NK-92 treated with Interleukin-12 subunit alpha and Interleukin-12 subunit beta, amount 100 ng/mL, for 24 hours (cell line): ENCODE data around the gene PLOD2.

Source experiments
- DNase-seq: peaks from one replicate; lab custom pipeline; 2025; lab: John Stamatoyannopoulos, UW

PLOD2 gene

DNA sequence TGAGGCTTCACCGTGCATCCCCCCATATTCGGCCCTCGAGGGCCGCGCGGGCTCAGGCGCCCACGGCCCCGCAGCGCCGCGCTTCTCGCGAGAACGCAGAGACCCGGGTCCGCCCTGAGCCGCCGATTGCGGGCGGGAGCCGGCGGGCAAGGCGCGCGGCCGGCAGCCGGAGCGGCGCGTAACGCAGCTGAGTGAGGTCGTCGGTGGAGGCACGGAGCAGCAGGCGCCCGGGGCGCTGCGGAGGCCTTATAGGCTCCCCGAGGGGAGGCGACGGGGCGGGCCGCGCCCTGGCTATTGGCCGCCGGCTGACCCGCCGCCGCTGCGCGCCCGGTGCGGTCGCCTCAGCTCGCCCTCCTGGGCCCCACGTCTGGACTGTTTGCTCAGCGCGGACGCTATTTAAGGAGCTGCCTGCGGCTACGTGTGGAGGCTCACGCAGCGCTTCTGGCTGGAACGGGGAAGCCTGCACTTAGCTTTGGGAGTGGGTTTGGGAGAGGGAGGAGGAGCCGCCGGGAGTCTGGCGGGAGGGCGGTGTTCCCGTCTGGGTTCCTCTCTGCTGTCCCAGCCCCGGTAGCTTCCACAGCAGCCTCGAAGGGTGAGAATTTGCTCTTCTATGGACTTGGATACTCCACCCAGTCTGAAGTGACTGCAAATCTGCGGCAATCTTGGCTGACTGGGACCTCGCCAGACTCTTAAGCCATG lies at the start of gene PLOD2:
TSS of gene PLOD2 (minus strand) at position 221 of the 699 bp plus-strand sequence. CDS start at position 26, 195 bp downstream.
- DNase-seq: no peak

DNA sequence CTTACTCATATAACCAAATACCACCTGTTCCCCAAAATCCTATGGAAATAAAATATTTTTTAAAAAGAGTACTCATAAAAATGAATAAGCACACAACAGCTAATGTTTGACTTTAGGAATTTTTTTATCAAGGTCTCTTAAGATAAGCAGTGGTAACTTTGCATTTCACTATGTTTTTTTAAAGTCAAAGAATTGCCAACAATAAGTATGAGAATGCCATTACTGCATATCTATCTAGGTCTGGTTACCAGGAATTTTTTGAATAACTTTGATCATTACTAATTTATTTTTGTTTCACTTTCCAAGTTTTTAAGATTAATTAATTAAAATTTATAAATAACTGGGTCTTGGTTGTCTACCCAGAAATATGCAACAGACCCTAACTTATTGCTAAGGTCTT lies 48.4 kb upstream of the PLOD2 start:
- no peak for DNase-seq

DNA sequence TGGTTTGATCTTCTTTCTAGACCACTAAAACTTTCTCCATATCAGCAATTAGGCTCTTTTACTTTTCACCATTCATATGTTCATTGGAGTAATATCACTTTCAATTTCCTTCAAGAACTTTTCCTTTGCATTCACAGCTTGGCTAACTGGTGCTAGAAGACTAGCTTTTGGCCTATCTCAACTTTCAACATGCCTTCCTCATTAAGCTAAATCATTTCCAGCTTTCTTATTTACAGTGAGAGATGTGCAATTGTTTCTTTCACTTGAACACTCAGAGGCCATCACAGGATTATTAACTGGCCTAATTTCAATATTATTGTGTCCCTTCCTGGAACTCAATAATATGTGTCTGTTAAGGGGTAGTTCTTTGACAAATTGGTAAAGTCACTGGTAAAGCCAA lies 42.8 kb upstream of the PLOD2 start:
- no peak for DNase-seq

DNA sequence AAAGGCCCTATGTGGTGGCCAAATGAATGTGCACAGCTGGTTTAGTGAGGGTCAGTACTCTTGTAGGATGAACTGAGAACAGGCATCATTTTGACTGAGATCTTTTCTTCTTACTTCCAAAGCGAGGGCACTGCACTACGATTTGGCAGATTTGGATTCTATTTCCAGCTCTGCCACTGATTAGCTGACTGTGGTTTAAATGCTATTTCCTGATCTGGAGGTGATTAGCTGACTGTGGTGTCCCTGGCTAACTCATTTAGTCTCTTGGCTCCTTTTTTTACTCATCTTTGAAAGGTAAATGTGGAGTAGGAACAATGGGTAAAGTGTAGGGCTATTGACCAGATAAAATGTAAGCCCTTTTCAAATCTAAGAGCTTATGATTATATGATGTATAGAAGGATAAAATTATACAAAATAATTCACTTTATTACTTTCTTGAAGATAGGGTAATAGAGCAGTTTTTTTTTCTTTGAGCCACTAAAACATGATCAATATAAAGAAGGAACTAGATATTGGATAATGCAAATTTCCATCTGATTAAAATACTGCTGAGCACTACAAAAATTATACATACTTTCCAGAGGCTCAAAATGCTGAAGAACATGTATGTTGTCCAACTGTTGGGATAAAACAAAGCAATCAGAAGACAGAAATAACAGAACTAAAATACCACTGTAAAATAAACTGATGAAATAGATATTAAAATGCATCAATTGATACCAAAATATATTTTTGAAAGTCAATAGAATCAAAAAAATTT lies 39.7 kb upstream of the PLOD2 start:
- DNase-seq: no peak

DNA sequence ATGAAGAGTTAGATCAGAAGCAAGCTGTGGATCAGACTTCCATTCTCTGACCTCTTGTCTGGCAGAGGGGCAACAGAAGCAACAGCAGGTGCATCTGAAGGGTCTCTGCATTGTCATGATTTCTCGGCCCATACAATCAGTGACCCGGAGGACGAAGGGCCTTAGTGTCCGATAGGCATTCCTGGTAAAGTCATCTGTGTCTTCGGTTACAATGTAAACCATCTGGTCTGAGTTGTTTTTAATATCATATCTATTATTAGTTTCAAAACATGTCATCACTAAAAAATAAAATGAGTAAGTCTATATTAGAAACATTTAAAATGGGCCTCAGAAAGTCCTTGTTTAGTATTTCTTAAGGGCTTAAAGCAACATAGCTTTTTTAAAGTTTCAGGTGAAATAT lies 38.8 kb upstream of the PLOD2 start:
- no peak for DNase-seq

DNA sequence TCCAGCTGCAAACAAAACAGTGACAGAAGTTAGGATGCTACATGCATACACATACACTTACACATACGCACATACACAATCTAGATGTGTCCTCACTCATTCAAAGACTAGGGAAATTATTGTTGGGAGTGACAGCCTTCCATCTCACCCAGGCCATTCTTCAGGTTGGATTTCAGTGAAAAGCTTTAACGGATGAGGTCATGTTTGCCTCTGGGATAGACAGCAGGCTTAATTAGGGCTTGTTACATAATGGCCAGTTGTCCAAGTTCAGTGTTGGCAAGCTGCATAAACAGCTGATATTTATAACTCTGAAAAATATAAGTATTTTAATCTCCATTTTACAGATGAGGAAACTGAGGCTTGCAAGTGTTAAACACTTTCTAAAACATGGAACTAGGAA lies 35.8 kb upstream of the PLOD2 start:
- no peak for DNase-seq

DNA sequence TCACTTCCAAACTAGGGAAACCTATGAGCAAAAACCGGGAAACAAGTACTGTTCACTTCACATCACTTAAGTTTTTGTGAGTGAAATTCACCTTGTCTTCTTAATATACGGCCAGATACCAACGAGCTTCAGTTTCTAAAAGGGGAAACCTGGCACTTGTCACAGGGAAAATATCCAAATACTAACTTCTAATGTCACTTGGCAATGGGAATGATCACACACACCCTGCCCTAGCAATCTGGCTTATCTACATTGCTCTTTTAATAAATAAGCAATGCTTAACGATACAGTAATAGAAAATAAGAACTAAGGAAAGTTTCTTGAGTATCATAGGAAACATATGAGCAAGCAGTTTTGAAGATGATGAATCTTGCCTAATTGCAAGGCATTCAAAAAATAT lies 34.6 kb upstream of the PLOD2 start:
- DNase-seq: no peak

DNA sequence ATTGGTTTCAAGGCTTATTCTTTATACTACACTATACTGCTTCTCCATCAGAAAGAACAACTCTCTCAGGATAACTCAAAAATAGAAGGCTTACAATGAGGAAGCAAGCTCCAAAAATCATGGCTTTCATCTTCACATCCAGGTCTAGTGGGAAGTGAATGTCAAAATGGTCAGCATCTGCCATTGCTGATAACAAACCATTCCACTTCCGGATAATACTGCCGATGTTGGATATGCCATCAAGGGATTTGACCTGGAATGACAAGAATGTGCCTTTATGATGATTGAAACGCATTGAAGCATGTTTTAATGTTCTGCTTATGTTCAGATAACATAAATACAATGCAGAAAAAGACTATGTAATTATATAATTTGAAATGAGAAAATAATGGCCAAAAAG lies 34.0 kb upstream of the PLOD2 start:
- no peak for DNase-seq

DNA sequence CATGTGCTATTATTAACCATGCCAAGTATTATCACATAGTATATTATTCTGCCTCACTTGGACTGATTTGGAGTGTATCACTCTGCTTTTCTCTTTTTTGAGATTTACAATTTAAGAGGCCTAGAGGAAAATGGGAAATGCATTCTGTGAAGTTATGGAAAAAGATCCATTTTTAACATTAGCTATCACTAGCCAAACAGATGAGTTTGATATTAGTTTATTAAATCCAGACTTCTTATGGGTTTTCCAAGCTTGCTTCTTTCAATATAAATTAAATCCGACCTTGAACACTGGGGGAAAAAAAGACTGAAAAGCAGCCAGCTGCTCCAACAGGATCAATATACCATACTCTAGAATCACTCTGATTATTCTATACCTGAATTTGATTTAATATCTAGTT lies 30.1 kb upstream of the PLOD2 start:
- DNase-seq: no peak

DNA sequence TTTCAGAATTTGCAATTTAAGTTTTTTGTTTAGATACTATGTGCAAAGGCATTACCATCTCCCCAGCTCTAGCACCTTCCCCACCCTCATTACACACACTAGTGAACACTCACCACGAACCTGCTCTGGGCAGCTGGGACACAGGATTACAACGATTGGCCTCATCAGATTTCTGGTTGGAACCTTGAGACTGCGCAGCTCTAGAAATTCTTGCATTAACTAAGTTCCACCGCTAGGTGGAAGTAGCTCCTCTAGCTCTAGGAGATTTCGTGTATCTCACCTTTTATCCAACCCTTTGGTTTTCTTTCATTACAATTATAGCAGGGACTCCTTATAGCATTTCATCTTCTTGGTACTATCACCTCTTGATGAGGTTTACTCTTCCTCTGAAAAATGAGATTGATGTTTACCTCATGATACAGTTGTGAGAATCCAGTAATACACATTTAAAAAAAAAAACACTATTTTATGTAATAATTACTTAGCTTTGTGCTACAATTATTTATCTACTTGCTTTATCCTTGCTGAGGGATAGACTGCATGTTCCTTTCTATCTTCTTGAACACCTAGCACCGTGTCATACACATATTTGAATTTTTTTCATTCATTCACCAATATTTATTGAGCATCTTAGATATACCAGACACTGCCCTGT lies 28.7 kb upstream of the PLOD2 start:
- no peak for DNase-seq

DNA sequence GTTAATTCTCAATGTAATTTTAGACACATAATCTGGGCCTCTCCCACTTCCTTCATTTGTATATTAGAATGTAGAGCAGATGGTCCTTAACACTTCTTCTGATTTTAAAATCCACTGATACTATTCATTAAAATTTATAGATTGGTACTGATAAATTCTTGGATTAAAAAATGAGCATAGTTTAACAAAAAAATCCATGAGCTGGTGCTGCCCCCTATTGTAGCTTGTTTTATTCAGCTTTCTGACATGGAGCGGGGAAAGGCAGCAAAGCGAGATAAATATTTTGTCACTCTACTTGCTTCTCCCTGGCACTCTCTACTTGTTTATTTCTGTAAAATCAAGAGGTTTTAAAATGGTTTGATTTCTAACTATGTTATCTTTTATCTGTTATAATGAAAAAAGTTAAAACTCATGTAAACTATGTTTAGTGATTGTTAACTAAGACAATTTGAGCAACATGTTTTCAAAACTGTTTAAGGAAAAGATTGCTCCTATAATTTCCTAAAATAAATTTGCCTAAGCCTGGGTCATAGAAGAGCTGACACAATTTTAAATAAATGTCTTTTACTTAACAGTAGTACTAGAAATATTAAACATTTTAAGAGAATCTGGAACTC lies 26.5 kb upstream of the PLOD2 start:
- DNase-seq: no peak

DNA sequence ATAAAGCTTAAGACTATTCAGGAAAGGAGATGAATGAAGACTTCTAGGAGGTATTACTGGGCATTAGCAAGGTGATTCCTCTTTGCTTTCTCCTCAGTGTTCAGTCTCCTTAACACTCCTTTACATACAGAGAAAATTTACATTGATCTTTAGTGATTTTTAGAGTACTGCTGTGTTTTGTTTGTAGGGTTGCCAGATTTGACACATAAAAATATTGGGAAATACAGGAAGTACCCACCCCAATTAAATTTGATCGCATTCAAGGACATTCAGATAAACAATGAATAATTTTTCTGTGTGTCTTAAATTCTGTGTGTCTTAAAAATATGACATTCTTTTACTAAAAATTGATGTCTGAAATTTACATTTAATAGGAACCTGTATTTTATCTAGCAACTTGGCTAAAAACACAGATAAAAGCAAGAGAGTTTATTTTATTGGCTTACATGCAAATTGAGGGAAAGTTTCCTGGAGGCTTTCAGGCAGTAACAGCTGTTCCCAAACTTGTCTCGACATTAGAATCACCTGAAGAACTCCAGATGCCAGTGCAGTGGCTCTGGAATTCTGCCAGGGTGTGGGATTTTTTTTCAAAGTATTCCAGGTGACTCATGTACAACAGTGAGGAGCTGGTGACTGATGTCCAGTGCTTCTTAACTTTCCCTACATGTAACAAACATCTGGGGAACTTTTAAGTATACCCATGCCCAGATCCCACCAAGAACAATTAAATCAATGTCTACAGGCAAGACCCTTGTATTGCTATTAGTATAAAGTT lies 23.4 kb upstream of the PLOD2 start:
- no peak for DNase-seq

DNA sequence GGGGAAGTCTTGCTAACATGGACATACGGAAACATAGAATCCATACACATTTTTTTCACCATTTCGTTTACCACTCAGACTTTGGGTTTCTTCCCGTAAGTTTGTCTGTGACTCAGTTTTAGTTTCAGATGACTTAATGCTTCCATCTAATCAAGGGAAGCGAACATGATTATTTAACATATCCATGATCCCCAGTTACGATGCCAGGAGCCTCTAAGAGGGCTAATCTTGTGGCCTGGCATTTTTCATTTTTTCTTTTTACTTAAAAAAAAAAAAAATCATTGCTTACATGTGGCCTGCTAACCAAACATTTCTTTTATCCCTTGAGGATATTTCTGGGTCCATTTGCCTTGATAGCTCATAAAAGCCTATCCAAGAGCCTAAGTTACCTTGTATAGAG lies 20.2 kb upstream of the PLOD2 start:
- DNase-seq: no peak

DNA sequence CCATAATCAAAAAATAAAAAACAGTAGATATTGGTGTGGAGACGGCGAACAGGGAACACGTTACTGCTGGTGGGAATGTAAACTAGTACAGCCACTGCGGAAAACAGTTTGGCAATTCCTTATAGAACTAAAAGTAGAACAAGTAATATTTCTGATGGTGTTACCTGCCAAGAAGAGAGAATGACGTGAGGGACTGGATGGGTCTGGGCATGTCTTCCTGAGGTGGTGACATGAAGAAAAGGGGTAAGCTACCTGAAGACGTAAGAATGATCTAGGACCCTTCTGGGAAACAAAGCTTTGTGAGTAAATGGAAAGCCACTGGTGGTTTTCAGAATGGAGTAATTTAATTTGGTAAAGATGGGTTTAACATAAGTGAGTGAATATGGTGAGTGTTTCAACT lies 19.4 kb upstream of the PLOD2 start:
- no peak for DNase-seq

DNA sequence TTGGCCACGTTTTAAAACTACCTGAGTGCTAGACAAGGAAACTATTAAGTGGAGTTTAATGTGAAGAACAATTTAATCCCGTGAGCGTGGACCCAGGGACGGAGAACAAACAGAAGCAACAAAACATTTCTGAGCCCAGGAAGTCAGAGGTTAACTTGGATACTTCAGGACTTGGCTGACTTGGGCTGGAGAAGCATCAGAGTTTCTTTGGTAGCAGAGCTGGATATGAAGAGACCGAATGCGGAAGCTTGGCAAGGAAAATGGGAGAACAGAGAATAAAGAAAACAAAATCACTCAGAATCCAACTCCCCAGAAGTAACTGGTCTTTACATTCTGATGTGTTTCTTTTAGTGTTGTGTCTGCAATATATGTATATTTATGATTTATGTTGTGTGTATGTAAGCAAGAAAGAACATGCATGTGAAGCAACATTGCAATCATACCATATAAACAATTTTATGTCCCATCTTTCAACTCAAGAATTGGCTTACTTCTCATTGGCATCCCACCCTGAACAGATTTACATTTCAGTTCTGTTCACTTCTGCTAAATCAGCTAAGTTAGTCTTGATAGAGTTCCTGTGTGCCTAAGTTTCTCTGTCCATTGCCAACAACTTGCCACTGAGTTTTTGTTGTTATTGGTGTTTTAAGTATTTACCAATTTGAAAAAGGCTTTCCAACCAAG lies 17.2 kb upstream of the PLOD2 start:
- no peak for DNase-seq

DNA sequence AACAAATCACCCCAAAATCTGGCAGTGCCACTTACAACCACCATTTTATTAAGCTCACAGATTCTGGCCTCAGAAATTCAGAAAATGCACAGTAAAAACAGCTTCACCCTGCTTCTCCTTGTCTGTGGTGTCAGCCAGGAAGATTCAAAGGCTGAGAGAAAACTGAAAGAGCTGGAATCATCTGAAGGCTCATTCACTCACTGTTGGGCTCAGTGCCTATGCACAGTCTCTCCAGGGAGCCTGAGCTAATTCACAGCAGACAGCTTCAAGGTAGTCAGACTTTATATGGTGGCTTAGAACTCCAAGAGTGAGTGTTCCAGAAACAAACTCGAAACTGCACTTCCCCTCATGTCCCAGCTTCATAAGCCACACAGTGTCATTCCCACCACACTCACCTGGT lies 16.5 kb upstream of the PLOD2 start:
- DNase-seq: no peak

DNA sequence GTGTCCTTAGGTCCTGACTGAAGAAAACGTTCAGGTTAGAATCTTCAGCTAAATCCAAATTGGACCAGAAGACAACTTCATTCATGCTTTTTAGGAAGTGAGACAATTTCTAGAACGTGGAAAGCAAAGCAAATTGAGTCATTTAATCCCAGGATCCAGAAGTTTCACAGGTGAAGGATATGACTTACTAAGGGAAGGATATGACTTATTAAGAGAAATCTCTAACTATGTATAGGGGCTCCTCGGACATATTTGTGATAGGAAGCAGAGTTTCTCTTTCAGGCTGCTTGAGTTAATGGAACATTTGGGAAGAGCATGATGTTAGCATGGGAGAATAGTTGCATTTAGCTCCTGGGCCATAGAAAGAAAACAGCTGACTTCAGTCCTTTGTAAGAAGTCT lies 16.1 kb upstream of the PLOD2 start:
- DNase-seq: no peak

DNA sequence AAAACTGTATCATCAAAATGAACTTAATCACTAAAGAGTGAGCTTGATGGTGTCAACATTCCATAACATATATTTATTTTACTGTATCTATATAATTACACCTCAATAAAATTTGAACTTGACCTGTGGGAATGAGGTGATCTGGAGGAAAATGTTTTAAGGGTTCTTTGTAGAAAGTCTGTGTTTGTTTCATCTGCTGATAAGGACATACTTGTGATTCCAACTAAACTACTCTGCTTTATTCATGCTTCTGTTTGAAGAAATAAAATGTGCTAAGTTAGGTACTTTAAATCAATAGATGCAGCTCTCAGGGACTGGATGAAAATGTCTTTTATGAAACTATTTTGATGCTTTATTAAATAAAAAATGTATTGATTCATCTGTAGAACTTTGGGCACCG lies 11.6 kb upstream of the PLOD2 start:
- no peak for DNase-seq

DNA sequence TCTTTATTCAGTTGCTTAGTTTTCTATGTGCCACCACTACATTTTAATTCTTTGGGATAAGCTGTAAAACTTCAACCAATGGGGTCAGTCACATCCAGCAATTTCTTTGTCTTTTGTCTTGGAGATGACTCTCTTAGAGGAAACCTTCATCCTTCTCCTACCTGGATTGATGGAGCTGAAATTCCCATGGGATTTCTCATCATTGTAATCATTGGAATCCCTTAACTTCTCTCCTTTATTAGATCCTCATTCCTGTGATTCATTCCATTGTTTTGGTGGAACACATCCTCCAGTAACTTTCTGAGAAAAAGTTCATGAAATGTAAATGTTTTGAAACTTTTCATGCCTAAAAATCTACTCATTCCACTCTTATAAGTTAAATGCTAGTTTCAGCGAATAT lies 9.6 kb upstream of the PLOD2 start:
- DNase-seq: no peak

DNA sequence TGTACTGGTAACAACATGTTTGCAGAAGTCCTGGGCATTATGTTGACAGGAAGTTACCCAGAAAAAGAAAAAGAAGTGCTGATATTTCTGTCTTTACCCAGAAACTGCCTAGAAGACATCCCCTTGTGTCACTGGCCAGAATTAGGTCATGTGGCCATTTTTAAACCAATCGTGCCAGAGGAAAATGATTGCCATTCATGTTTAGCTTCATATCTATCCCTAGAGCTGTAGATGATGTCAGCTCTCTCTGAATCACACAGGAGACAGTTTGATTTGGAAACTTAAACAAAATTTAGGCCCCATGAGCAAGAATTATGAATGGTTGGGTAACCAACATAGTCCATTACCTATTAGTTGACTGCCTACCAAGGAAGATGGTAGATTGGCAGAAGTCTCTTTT lies 8.9 kb upstream of the PLOD2 start:
- no peak for DNase-seq

DNA sequence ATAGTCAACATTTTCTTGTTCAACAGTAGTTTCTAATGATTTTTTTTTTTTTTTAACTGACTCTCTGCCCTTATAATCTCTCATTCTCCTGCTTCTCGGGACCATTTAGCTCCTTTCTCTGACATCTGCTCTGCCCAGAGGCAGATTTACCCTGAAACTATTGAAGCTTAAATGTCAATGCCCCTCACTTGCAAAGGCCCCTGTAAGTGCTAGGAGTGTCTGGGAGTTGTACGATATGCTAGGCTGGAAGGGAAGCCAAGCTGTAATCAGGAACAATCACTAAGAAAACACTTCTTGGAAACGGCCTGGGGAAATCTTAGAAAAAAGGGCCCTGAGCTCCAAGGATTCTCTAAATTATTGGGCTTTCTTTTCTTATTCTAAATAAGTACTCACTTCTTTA lies 5.8 kb upstream of the PLOD2 start:
- no peak for DNase-seq

DNA sequence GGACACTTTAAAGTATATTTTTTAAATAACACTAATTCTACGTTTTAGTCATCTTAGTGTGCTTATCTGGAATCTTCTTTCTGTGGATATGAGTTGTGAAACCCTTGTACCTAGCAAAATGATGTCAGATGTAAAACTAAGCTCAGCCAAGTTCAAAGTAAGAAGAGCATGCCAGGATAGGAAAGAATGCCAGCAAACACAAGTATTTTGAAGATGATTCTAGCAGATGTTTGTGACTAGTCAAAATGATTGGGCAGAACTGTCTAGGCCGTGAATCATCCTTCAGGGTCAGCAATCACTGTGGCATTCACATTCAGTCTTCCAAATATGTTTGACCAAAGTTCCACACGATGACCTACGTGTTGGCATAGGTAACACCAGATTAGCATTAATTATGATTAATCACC lies 5.4 kb upstream of the PLOD2 start:
- no peak for DNase-seq
